Keratinocyte (primary cell): ENCODE data around the gene HLA-DPB1. TPM values are rescaled to one million over a fixed set of nuclear protein-coding genes. Genes with fewer than 3 reads are reported as not detected.

Experiments used
- DNase-seq: peaks from one replicate; pipeline ENCODE4 v3.0.0-alpha.2; 2011; ENCODE audit warnings: low read depth, missing footprints, low spot score
- FAIRE-seq: peaks from 2 replicates; lab custom pipeline; 2011; peaks lifted over from hg19 to GRCh38; lab: Jason Lieb, UNC
- H2AFZ ChIP-seq: 2 replicates; pipeline ENCODE4 v1.6.0; 2012; ENCODE audit warnings: low read length, control low read depth, inconsistent platforms; ENCODE audit not compliant: control insufficient read depth
- H3K27ac ChIP-seq: 2 replicates; pipeline ENCODE4 v1.5.1; 2011; ENCODE audit warnings: low read length; ENCODE audit not compliant: control insufficient read depth, insufficient read depth
- H3K27me3 ChIP-seq: 3 replicates; pipeline ENCODE4 v1.6.0; 2011; ENCODE audit warnings: low read length; ENCODE audit not compliant: control insufficient read depth, insufficient read depth; ENCODE audit errors: extremely low read depth
- H3K36me3 ChIP-seq, 2 experiments: 2 replicates in 1 of 2; 3 replicates in 1 of 2; pipeline ENCODE4 v1.5.1; 2011; ENCODE audit warnings: low read length in 2 of 2, mild to moderate bottlenecking in 1 of 2; ENCODE audit not compliant: control insufficient read depth in 2 of 2, insufficient read depth in 2 of 2; ENCODE audit errors: extremely low read depth in 1 of 2
- H3K4me1 ChIP-seq: 3 replicates; pipeline ENCODE4 v1.5.1; 2011; ENCODE audit warnings: low read length; ENCODE audit not compliant: control insufficient read depth, insufficient read depth; ENCODE audit errors: extremely low read depth
- H3K4me2 ChIP-seq: 3 replicates; pipeline ENCODE4 v1.6.0; 2011; ENCODE audit warnings: low read depth, low read length; ENCODE audit not compliant: control insufficient read depth, insufficient read depth; ENCODE audit errors: extremely low read depth
- H3K4me3 ChIP-seq, 3 experiments: fragments of 200-600 bp in 1 of 3; sonication (generic) in 1 of 3; 2 replicates in 2 of 3; 3 replicates in 1 of 3; pipeline ENCODE4 v1.5.1; 2011 to 2016; ENCODE audit warnings: low read length in 3 of 3, mild to moderate bottlenecking in 3 of 3, control low read depth in 2 of 3, inconsistent platforms in 1 of 3, low read depth in 1 of 3, mixed read lengths in 1 of 3, mixed run types in 1 of 3, moderate library complexity in 1 of 3; ENCODE audit not compliant: control insufficient read depth in 2 of 3, insufficient read depth in 2 of 3; ENCODE audit errors: extremely low read depth in 1 of 3
- H3K79me2 ChIP-seq: 2 replicates; pipeline ENCODE4 v1.6.0; 2012; ENCODE audit warnings: low read length; ENCODE audit not compliant: control insufficient read depth, insufficient read depth
- H3K9ac ChIP-seq: 3 replicates; pipeline ENCODE4 v1.6.0; 2011; ENCODE audit warnings: low read length; ENCODE audit not compliant: control insufficient read depth, insufficient read depth; ENCODE audit errors: extremely low read depth
- H3K9me1 ChIP-seq: 3 replicates; pipeline ENCODE4 v1.6.0; 2011; ENCODE audit warnings: low read length; ENCODE audit not compliant: control insufficient read depth, insufficient read depth; ENCODE audit errors: extremely low read depth
- H3K9me3 ChIP-seq: 2 replicates; pipeline ENCODE4 v1.5.1; 2012; ENCODE audit warnings: low read depth, low read length; ENCODE audit not compliant: control insufficient read depth
- H4K20me1 ChIP-seq: 3 replicates; pipeline ENCODE4 v1.6.0; 2011; ENCODE audit warnings: low read length; ENCODE audit not compliant: control insufficient read depth, insufficient read depth; ENCODE audit errors: extremely low read depth
- EZH2 ChIP-seq: IDR thresholded peaks from one replicate; pipeline ENCODE4 v1.6.1; 2012; ENCODE audit warnings: inconsistent platforms, mild to moderate bottlenecking, low read length, moderate library complexity
- dilution Hi-C: fragments of 300-500 bp; cut with MboI; formaldehyde crosslinking; loops from one replicate; pipeline ENCODE4 v1.7.0; 2020; ENCODE audit warnings: low sequenced_read_pairs; ENCODE audit not compliant: extremely low pct_ligation_motif_present
- polyA plus RNA-seq, 5 experiments: library from polyadenylated mRNA; depleted of rRNA in 3 of 5; stranded (reverse) in 3 of 5; stranded (forward) in 1 of 5; unstranded in 1 of 5; fragments of >200 nt; gene quantifications; 1 replicate in 1 of 5; 2 replicates in 3 of 5; 3 replicates in 1 of 5; pipeline versions ENCODE4 v1.2.1 to v1.2.3, GENCODE V29; 2011 to 2012; ENCODE audit warnings: missing spikeins in 2 of 5, low read depth in 1 of 5, low replicate concordance in 1 of 5
- TF ChIP-seq, protein P1 (sequence below), 3 experiments: IDR thresholded peaks in 1 of 3; conservative IDR thresholded peaks in 1 of 3; optimal IDR thresholded peaks in 1 of 3; 2 replicates in 2 of 3; 3 replicates in 1 of 3; pipeline versions ENCODE3 to v1.5.1; 2011; ENCODE audit warnings: low read length in 3 of 3, mild to moderate bottlenecking in 3 of 3, moderate library complexity in 2 of 3, control low read depth in 1 of 3, inconsistent platforms in 1 of 3; ENCODE audit not compliant: insufficient read depth in 2 of 3; ENCODE audit errors: extremely low read depth in 1 of 3

The HLA-DPB1 gene
- polyA plus RNA-seq, 1 donor (not counting 4 experiments of a cell fraction or from before 2014, with no cell fraction given): 0.13 TPM

DNA sequence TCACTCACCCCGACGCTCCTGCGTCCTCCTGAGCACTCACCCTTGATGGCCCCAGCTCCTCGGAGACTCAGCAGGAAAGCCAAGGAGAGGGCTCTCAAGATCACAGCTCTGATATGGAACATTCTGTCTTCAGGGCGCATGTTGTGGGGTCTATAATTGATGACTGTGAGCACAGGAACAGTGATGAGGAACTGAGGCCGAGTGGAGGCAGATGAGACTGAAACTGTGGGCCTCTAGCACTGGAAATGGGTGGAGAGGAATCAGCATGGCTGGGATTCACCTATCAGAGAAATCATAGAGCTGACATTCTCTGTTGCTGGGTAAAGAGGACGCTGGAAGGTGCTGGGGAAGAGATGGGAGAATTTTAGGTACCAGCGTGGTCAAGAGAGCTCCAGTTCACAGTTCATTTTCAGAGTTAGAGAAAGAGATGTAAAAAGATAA, 2.3 kb upstream of the HLA-DPB1 start, which contains the start of gene HLA-DPA1:
TSS of gene HLA-DPA1 (minus strand) at position 219 of the 441 bp plus-strand sequence.
- Histone ChIP-seq H3K79me2 (no peaks in the 10 kb centered on the region), H3K27ac (no peak within 1 kb of the TSS), H3K4me2 (no peak within 1 kb of the TSS), H3K4me3 (no peak within 1 kb of the TSS), H2AFZ (no peak within 1 kb of the TSS), H3K9me1 (no peaks in the 10 kb centered on the region), H3K27me3 (peaks cover 23% of the 10 kb centered on the region), H3K9ac (no peak within 1 kb of the TSS), H3K9me3 (no peaks in the 10 kb centered on the region), H4K20me1 (no peaks in the 10 kb centered on the region), H3K4me1 (no peaks in the 10 kb centered on the region), H3K36me3 (no peaks in the 10 kb centered on the region)
- no peak for DNase-seq
- TF ChIP-seq EZH2: no peak
- TF ChIP-seq, protein P1, sequence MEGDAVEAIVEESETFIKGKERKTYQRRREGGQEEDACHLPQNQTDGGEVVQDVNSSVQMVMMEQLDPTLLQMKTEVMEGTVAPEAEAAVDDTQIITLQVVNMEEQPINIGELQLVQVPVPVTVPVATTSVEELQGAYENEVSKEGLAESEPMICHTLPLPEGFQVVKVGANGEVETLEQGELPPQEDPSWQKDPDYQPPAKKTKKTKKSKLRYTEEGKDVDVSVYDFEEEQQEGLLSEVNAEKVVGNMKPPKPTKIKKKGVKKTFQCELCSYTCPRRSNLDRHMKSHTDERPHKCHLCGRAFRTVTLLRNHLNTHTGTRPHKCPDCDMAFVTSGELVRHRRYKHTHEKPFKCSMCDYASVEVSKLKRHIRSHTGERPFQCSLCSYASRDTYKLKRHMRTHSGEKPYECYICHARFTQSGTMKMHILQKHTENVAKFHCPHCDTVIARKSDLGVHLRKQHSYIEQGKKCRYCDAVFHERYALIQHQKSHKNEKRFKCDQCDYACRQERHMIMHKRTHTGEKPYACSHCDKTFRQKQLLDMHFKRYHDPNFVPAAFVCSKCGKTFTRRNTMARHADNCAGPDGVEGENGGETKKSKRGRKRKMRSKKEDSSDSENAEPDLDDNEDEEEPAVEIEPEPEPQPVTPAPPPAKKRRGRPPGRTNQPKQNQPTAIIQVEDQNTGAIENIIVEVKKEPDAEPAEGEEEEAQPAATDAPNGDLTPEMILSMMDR (optimal IDR thresholded peaks at IDR 0.05 in 1 of 3, IDR thresholded peaks at IDR 0.05 in 1 of 3, conservative IDR thresholded peaks at IDR 0.05 in 1 of 3; ENCODE audit: extremely low read depth in 1 of 3, insufficient read depth in 2 of 3, low read length in 3 of 3): no peak
- dilution Hi-C loops: no loop called here
- FAIRE-seq: no peak

DNA sequence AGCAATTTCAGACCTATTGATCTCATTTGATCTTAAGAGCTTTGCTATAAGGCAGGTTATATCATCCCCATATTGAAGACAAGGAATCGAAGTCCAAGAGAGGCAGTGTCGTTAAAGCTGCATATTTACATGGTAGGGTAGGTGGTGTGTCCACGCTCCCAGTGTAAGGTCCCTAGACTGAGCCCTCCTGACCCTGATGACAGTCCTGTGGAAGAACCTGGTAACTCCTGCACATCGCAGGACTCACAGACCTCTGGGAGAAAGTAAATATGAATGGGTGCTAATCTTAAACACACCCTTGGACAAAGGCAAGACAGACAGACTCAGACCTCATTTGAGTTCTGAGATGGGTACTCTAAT, 602 bp upstream of the HLA-DPB1 start:
- no peak for DNase-seq
- Histone ChIP-seq H3K4me3 (no peak overlapping the region), H4K20me1 (no peaks in the 10 kb centered on the region), H3K36me3 (no peaks in the 10 kb centered on the region), H3K4me1 (no peaks in the 10 kb centered on the region), H3K9me1 (no peaks in the 10 kb centered on the region), H3K79me2 (no peaks in the 10 kb centered on the region), H3K27ac (no peak overlapping the region), H3K4me2 (no peak overlapping the region), H3K9ac (no peak overlapping the region), H3K27me3 (peaks cover 38% of the 10 kb centered on the region), H2AFZ (no peak overlapping the region), H3K9me3 (no peaks in the 10 kb centered on the region)
- dilution Hi-C loops: no loop called here
- TF ChIP-seq, protein P1 (optimal IDR thresholded peaks at IDR 0.05 in 1 of 3, IDR thresholded peaks at IDR 0.05 in 1 of 3, conservative IDR thresholded peaks at IDR 0.05 in 1 of 3; ENCODE audit: extremely low read depth in 1 of 3, insufficient read depth in 2 of 3, low read length in 3 of 3): no peak
- no peak for TF ChIP-seq EZH2
- no peak for FAIRE-seq
